ENCODE data around the gene CTLA4. TPM values are rescaled to one million over a fixed set of nuclear protein-coding genes. Genes with fewer than 3 reads are reported as not detected.

CTLA4 gene
- total and polyA plus RNA-seq, 8 donors, result 1.1 to 2.0 TPM; not detected in 6

DNA sequence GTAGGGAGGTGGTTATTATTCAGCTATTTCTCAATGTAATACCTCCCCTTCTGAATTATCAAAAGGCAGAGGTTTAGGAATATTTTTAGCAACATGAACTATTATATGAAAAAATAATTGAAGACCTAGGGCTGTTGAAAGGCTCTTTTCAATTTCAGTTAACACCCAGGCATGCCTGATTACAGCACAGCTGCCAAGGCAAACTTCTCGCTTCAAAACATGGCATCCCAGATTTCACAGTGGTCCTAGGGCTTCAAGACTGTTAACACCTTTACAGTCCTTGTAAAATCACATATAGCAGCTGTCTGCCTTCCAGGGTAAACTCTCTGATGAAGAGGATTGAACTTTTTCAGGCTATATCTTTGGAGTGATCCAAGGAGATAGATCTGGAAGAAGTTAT is 23.2 kb downstream of the CTLA4 start:
- no peaks in the 10 kb centered on the region for H3K9me3 ChIP-seq

DNA sequence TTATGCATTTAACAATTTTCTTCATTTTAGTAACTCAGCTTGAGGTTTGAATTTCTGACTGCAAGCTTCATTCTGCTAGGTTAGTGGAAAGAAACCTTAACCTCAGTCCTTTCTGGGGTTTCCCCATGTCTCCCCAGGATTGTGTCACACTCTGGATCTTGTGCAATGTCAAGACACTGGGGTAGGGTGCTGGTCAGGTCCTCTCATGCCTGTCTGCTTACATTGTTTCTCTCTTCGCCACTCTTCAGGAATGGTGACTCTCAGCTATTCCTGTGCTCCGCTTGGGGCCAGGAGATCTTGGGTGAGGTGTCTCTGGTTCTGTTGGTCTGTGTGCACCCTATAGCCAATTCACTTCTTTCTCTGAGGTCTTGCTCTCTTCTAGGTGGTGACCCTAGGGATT is 23.9 kb downstream of the CTLA4 start:
- DNase-seq, result no peak
- intact Hi-C loops (cut with DNase I; ENCODE audit: low total_unique reads), result no loop called here
- Histone ChIP-seq H3K4me1 (peaks cover 0 to 16% (median 7%) of the 10 kb centered on the region in 4 donors), H3K36me3 (no peaks in the 10 kb centered on the region), H3K4me3 (no peak overlapping the region), H3K27me3 (no peaks in the 10 kb centered on the region), H3K9me3 (no peaks in the 10 kb centered on the region), H3K27ac (no peak overlapping the region)
- TF ChIP-seq POLR2A (IDR thresholded peaks at IDR 0.05) (no peak), POLR2AphosphoS5 (IDR thresholded peaks at IDR 0.05) (no peak), EP300 (IDR thresholded peaks at IDR 0.05) (no peak)
- TF ChIP-seq, protein P1, sequence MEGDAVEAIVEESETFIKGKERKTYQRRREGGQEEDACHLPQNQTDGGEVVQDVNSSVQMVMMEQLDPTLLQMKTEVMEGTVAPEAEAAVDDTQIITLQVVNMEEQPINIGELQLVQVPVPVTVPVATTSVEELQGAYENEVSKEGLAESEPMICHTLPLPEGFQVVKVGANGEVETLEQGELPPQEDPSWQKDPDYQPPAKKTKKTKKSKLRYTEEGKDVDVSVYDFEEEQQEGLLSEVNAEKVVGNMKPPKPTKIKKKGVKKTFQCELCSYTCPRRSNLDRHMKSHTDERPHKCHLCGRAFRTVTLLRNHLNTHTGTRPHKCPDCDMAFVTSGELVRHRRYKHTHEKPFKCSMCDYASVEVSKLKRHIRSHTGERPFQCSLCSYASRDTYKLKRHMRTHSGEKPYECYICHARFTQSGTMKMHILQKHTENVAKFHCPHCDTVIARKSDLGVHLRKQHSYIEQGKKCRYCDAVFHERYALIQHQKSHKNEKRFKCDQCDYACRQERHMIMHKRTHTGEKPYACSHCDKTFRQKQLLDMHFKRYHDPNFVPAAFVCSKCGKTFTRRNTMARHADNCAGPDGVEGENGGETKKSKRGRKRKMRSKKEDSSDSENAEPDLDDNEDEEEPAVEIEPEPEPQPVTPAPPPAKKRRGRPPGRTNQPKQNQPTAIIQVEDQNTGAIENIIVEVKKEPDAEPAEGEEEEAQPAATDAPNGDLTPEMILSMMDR (IDR thresholded peaks at IDR 0.05), result no peak
- 78 to 98% (median 91%) methylated on average over 2 of the region's 2 CpGs for WGBS, 5 donors

More for the DNA sequence above, 23.2 kb downstream of the CTLA4 start:
- Histone ChIP-seq H3K36me3 (no peaks in the 10 kb centered on the region), H3K27ac (no peak overlapping the region), H3K4me1 (peaks cover 0 to 16% (median 7%) of the 10 kb centered on the region in 4 donors), H3K4me3 (no peak overlapping the region), H3K27me3 (no peaks in the 10 kb centered on the region)
- TF ChIP-seq, protein P1 (IDR thresholded peaks at IDR 0.05), result no peak
- TF ChIP-seq POLR2AphosphoS5 (IDR thresholded peaks at IDR 0.05), result no peak
- TF ChIP-seq POLR2A (IDR thresholded peaks at IDR 0.05), result no peak
- no peak for TF ChIP-seq EP300 (IDR thresholded peaks at IDR 0.05)
- intact Hi-C loops (cut with DNase I; ENCODE audit: low total_unique reads), result no loop called here
- WGBS, 5 donors, result 95 to 100% (median 100%) methylated on average over 1 of the region's 1 CpG
- DNase-seq, result no peak

DNA sequence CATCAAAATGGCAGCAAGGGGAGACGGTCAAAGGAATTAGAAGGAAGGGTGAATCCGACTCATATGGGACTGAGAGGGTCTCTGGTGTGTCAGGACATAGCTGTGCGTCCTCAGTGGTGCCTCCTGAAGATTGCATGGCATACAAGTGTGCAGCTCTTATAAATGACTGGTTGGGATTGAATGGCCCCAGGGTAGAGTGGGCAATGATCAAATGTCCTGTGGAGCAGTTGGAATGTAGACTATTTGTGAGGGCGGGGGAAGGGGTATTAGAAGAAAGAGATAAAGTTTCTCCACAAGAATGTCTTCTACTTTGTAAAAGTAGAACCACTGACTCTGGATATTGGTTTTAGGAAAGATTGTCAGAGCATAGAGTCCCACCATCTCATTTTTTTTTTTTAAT is 24.6 kb downstream of the CTLA4 start:
- no peak for DNase-seq
- Histone ChIP-seq H3K27me3 (no peaks in the 10 kb centered on the region), H3K9me3 (no peaks in the 10 kb centered on the region), H3K27ac (no peak overlapping the region), H3K4me1 (peaks cover 0 to 12% (median 6%) of the 10 kb centered on the region in 4 donors), H3K36me3 (no peaks in the 10 kb centered on the region), H3K4me3 (no peak overlapping the region)
- TF ChIP-seq POLR2AphosphoS5 (IDR thresholded peaks at IDR 0.05), result no peak
- TF ChIP-seq EP300 (IDR thresholded peaks at IDR 0.05), result no peak
- TF ChIP-seq POLR2A (IDR thresholded peaks at IDR 0.05), result no peak
- TF ChIP-seq, protein P1 (IDR thresholded peaks at IDR 0.05), result no peak
- intact Hi-C loops (cut with DNase I; ENCODE audit: low total_unique reads), result no loop called here
- 85 to 96% (median 91%) methylated on average over 4 of the region's 4 CpGs for WGBS, 5 donors

DNA sequence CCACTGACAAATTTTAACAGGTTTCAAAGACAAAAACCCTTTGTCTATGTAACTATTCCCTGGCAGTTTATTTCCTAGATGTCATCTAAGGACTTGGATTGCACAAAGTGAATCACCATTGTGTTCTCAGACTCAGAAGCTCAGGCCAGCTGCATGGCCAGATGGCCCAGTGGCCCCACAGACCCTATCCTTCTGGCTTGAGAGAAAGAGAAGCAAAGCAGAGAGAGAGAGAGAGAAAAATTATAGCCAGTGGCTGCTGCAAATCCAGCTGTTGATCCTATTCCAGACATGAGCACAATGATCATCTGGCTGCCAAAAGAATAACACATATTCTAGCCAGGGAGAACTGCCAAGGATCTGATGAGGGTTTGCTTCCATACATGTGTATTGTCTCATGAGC is 25.8 kb downstream of the CTLA4 start:
- TF ChIP-seq EP300 (IDR thresholded peaks at IDR 0.05), result no peak
- TF ChIP-seq POLR2AphosphoS5 (IDR thresholded peaks at IDR 0.05), result peak in 1 of 3 donors; percentile 20
- no peak overlapping the region for H3K4me3 ChIP-seq
- DNase-seq, result peak in 1 of 2 donors; percentile 87
- no peaks in the 10 kb centered on the region for H3K27me3 ChIP-seq
- H3K27ac ChIP-seq, result no peak overlapping the region
- H3K36me3 ChIP-seq, result no peaks in the 10 kb centered on the region
- H3K9me3 ChIP-seq, result no peaks in the 10 kb centered on the region
- H3K4me1 ChIP-seq, result peaks cover 0 to 3% (median under 1%) of the 10 kb centered on the region in 4 donors
- intact Hi-C loops (cut with DNase I; ENCODE audit: low total_unique reads), result no loop called here

DNA sequence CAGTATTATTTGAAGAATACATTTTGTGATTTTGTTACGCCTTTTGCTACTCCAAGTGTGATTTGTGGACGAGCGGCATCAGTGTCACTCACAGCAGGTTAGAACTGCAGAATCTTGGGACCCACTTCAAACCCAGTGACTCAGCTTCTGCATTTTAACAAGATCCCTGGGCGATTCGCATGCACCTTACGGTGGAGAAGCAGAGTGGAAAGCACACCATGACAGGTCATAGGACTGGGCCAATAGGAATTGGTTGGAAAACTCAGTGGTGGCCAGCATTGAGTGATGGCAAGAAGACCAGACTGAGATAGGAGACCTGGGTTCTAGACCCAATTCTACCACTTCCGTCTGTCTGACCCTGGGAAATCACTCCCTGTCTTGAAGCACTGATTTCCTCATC is 26.3 kb downstream of the CTLA4 start:
- no peaks in the 10 kb centered on the region for H3K36me3 ChIP-seq
- peaks cover 0 to 7% (median 0%) of the 10 kb centered on the region in 4 donors for H3K4me1 ChIP-seq
- H3K9me3 ChIP-seq, result no peaks in the 10 kb centered on the region
- no peaks in the 10 kb centered on the region for H3K27me3 ChIP-seq
- TF ChIP-seq EP300 (IDR thresholded peaks at IDR 0.05) (no peak), POLR2A (IDR thresholded peaks at IDR 0.05) (no peak), POLR2AphosphoS5 (IDR thresholded peaks at IDR 0.05) (no peak)
- TF ChIP-seq, protein P1 (IDR thresholded peaks at IDR 0.05), result no peak
- intact Hi-C loops (cut with DNase I; ENCODE audit: low total_unique reads), result no loop called here
- no peak for DNase-seq
- 74 to 90% (median 86%) methylated on average over 7 of the region's 7 CpGs for WGBS, 5 donors
- H3K4me3 ChIP-seq, result no peak overlapping the region
- no peak overlapping the region for H3K27ac ChIP-seq
